HTR-8/SVneo (cell line): ENCODE results near the gene GAB1.

Experiments
- DNase-seq: peaks from one replicate; pipeline ENCODE4 v3.0.0; 2011; ENCODE audit warnings: low spot score, mixed read lengths; ENCODE audit not compliant: insufficient read length
- FAIRE-seq: peaks from 2 replicates; lab custom pipeline; 2011; peaks lifted over from hg19 to GRCh38; lab: Jason Lieb, UNC

The GAB1 gene

DNA sequence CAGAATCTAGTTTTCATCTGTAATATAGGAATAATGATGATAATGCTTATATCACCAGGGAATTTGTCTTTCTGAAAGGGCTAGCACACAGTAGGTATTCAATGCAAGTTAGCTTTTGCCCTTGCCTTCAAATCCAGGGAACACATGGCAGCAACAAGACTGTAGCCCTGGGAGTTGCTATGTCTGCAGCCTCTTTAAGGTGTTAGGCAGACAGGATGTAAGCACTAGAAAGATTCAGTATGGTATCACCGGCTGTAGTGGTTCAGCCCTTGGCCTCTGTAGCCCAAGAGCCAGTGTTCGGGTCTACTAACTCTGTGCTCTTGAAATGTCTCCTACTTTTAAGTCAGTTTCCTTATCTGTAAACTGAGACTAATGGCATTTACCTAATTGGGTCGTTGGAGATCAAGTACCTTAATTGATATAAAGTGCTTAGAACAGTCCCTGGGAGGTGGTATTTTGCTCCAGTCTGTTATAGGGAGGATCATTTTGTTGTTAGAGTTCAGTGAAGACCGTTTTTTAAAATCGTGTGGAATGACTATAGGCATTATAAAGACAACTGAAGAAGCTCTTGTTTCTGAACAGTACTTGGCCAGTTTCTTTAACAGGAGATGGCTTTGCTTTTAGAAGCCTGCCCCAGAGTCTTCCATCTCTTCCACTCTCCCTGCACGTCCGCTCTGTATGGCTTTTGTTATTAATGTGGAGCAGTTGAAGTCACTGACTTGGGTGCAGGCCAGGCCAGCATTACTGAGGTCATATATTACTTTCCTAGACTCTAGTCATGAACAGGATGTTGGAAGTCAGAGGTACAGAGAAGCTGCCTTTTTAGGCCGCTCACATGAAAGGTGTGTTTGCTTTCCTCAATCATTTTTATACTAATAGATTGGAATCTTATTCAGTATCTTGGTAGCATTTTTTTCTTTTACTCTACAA is 44.8 kb downstream of the GAB1 start:
- FAIRE-seq (no peak), DNase-seq (peak; percentile 53)

DNA sequence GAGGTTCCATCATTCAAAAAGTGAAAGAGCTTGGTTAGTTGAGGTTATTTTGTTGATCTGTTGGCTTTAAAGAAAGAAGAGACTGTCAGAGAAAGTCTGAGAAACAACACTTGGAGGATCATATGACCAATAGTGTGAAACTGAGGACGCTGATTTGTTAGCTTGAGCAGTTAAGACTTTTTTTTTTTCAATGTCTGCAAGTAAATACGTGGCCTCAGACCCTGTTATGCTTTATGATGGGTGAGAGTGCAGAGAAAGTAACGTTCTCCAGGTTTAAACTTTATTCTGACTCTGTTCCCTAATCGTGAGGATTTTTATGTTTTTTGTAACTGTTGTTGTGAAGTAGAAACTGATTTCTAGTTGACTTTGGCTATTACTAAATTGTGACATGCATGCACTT is 45.9 kb downstream of the GAB1 start:
- no peak for DNase-seq
- FAIRE-seq, result no peak

GRCh38 chr4:143383005-143383574 is 46.4 kb downstream of the GAB1 start:
- FAIRE-seq (no peak), DNase-seq (no peak)

- DNase-seq (no peak), FAIRE-seq (no peak)
These were observed 47.8 kb downstream of the GAB1 start for GRCh38 chr4:143384381-143384994.

DNA sequence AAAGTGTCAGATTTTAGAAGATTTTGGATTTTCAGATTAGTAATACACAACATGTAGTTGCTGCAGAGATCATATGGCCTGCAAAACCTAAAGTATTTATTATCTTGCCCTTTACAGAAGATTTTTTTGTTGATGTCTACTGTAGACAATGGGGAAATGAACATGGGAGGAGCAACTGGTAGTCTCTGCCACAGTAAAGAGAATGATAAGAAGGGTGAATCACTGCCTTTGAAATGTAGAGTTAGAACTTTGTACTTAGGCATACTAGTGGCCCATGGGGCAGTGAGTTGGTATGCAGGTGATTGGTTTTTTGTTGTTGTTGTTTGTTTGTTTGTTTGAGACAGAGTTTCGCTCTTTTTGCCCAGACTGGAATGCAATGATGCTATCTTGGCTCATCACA is 50.1 kb downstream of the GAB1 start:
- FAIRE-seq (no peak), DNase-seq (no peak)

GRCh38 chr4:143389579-143390195 is 53.0 kb downstream of the GAB1 start:
- FAIRE-seq (no peak), DNase-seq (no peak)

- DNase-seq (no peak), FAIRE-seq (no peak)
These were observed 54.1 kb downstream of the GAB1 start for GRCh38 chr4:143390764-143391163.

GRCh38 chr4:143391261-143391660 is 54.6 kb downstream of the GAB1 start:
- DNase-seq (no peak), FAIRE-seq (no peak)

DNA sequence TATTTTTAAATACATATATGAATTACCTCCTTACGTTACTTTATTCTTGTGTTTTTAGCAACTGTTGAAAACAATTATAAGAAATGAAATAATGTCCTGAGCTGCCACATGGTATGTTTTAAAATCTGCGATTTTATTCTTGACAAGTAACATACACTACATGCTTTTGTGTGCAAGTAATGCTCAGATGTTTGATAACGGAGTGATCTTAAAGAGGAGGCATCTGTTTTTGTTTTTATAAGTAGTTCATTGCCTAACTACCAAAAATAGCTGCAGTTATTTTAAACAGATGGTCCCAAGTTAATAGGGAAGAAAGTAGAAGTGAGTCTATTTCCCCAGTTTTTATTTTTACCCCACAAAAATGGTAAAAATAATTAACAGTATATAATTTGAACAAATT is 55.2 kb downstream of the GAB1 start:
- no peak for FAIRE-seq
- no peak for DNase-seq

DNA sequence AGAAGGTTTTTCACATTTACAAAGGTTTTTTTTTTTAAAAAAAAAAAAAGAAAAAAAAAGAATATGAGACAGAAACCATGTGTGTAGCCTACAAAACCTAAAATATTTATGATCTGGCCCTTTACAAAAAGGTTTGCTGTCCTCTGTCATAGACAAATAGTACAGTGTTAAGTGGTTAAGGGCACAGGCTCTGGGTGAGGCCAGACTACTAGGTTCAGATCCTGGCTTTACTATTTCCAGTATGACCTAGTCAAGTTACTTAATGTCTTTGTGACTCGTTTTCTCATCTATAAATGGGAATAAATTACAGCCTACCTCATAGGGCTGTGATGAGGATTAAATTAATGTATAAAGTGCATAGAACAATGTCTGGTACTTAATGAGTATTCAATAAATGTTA is 56.5 kb downstream of the GAB1 start:
- FAIRE-seq, result no peak

DNA sequence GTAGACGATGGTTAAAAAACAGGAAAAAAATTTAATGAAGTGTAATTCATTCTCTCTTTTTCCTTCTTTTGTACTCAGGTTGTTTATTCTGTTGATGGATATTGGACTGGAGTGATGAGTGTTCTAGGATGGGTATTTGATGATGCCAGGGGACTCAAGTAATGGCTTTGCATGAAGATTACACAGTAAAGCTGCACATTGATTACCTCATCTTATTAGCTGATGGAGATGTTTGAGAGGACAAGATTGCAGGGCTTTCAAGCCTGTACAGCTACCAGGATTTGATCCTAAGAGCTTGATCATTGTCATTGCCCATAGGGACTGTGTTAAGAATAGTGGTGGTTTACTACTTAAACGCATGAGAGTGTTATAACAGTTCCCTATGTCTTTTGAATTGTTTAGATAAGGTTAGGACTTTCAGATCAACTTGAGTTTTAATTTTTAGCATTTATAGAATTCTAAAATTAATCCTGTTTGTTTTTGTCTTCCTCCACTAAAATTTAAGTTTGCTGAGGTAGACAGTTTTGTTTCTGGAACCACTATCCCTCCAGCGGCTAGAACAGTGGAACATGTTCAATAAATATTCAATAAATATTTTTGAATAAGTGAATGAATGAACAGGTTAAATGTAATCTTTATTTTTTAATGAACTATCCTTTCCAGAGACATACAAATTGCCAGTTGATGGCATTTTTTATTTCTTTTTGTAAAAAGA is 58.2 kb downstream of the GAB1 start:
- FAIRE-seq, result no peak

More for the DNA sequence above, 56.5 kb downstream of the GAB1 start:
- no peak for DNase-seq

DNA sequence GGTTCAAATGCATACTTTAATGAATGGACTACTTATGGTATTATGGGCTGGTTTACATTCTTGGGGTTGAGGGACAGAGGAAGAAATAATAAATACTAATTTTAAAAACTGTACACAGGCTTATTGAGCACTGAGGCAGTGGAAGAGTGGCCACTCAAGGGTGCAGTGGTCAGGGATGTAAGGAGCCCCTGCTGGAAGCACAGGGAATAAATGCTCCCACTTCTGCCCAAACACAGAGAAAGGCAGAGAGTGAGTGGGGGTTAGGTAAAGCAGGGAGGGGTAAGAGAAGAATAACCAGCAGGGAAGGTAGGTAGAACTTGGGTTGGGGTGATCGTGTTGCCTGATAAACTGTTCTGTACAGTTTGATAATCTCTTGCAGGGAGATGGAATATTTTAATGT is 60.0 kb downstream of the GAB1 start:
- DNase-seq (no peak), FAIRE-seq (no peak)

More for the DNA sequence above, 58.2 kb downstream of the GAB1 start:
- no peak for DNase-seq

DNA sequence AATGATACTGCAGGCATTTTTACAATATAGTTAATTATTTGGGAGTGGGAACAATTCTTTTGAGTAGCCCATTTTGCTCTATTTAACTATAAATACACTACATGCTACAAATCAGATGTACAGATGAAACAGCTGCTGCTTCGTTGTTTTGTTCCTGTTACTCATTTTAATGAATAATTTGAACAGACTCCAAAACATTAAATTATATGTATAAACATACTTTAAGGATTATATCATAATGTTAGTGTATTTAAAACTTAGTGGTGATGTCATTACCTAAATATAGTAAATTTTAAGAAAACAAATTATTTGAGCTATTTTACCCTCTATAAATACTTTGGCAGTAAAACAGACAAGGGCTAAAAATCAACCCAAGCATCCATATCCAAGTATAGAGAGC is 60.7 kb downstream of the GAB1 start:
- no peak for DNase-seq
- no peak for FAIRE-seq

DNA sequence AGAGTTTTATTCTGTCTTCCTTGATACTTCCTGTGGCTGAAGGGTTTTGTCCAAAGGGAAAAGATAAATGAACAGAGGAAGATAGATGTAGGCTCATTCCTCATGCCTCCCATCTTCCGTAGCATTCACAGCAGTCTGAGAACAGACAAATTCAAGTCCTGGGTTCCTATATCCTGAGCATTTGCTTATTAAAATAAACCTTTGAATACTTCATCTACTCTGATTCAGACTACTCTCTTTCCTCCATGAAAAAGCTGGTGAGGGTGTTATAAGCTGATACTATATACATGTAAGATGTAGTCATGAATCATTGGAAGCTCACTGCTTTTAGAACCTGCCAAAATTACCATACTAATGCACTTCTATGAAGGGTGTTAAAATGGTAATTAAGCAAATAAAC is 61.2 kb downstream of the GAB1 start:
- DNase-seq, result no peak
- FAIRE-seq, result no peak

DNA sequence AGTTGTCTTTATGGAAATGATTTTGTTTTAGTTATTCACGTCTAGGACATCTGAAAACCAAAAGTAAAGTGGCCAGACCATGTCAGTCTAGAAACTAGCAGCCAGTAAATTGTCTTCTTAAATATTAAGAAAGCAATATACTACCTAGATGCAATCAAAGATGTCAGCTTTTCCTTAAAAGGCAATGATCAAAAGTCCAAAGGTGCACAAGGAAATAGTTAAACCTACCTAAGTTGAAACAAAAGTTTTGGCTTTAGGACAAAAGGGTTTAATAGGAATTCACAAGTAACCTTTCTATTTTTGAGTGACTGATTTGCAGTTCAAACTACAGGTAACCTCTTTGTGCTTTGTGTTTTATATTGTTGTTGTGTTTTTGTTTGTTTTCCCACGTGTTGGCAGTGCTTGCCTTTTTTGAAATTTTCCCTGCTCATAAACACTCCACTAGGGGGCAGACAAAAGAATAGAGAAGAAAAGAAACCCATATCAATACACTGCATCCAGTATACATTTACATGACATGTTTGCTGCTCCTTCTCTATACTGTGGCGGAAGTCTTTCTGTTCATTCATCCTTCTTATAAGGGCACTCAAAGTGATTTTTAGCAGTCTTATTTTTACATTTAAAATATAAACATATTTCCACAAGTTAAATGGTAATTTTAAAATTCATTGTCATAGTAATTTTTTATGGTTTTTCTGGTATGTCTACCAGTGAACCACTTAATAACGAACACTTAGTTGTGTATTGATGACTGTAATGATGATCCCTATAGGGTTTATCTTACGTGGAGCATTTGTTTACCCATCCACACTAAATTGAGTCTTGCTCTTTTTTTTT is 62.7 kb downstream of the GAB1 start:
- no peak for FAIRE-seq
- no peak for DNase-seq

DNA sequence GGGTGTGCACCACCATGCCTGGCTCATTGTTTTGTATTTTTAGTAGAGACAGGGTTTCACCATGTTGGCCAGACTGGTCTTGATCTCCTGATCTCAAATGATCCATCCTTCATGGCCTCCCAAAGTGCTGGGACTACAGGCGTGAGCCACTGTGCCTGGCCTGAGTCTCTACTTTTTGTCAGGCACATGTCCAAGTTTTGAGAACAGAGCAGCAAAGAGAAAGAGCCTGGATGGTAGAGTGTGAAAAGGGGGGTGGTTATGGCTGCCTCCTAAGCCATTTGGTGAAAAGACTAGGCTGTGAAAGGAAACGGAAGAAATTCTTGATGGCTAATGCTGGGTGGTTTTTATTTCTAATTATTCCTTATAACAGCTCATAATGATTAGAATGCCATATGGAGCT is 63.4 kb downstream of the GAB1 start:
- FAIRE-seq (no peak), DNase-seq (no peak)

- DNase-seq, result no peak
These were observed 66.3 kb downstream of the GAB1 start for GRCh38 chr4:143402776-143403552.

GRCh38 chr4:143403553-143403820 is 66.8 kb downstream of the GAB1 start:
- DNase-seq (no peak), FAIRE-seq (no peak)

More at GRCh38 chr4:143402776-143403552, 66.3 kb downstream of the GAB1 start:
- no peak for FAIRE-seq

DNA sequence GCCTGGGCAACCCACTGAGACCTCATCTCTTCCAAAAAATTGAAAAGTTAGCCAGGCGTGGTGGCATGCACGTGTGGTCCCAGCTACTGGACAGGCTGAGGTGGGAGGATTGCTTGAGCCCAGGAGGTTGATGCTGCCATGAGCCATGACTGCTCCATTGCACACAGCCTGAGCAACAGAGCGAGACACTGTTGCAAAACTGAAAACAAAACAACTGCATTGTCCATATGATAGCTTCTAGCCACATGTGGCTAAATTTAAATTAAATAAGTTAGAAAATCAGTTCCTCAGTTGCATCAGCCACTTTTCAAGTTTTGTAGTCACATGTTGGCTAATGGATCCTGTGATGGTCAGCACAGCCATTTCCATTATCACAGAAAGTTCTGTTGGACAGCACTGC is 67.9 kb downstream of the GAB1 start:
- FAIRE-seq, result no peak
- DNase-seq, result no peak
